DMS53 treated with DMSO at 0.1 percent for 48 hours (cell line): ENCODE data around the gene NRM.
A peak's percentile ranks its signal among the peaks of the same experiment; 100 is the strongest.
"Not testable (repeated sequence)": the region's sequence is repeated elsewhere in the genome, so short reads cannot be mapped to it uniquely, and the experiment has no call there.

Source experiments
- DNase-seq: peaks from one replicate; lab custom pipeline; 2025; ENCODE audit not compliant: unreplicated experiment; lab: John Stamatoyannopoulos, UW

NRM gene

DNA sequence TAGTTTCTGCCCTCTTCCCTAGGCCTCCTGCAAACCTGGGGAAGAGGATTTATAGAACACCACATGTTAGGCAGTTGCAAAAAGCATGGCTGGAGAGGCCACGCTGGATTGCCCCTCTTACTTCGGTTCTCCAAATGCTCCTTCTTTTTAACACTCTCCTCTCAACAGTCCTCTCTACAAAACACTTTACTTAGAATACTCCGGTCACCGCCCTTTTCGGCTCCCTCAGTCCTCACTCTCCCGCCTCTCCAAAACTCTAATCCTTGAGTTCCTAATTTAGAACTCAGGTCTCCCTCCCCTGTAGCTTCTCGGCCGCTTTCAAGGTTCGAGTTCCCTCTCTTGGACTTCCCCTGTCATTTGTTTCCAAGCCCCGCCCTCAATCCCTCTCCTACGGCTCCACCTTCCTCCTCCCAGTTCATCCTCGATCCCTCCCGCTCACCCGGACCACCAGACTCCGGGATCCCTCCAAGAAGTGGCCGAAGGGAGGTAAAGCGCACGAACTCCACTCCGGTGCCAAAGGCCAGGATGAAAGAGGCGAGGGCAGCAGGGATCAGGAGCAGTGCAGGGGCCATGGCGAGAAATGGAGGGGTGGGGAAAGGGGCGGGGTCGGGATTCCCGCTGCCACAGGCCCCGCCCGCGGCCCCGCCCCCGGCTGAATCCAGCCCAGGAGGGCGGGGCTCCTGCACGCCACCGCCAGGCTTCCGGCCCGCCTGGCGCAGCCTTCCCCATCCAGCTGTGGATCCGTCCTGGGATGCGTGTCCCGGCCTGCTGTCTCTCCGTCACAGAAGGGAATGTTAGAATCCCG lies at the start of gene NRM:
Gene NRM, minus strand, starts transcription at position 582 of the 805 bp plus-strand sequence. Its CDS starts 10 bp downstream, at position 572.
- DNase-seq: peak; percentile 77

DNA sequence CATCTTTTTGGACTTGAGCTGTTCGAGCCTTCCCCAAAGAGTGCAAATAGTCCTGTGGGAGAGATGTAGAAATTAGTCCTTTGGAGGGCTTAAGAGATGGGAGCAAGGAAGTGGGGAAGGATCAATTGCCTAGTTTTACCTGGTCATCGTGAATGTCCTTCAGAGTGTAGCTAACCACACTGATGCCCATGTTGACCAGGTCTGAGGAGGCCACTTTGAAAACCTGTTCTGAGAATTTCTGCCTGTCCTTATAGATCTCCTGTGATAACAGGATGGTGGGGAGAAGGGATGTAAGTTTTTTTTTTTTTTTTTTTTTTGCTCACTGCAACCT lies 49.7 kb upstream of the NRM start:
- DNase-seq: no peak

- no peak for DNase-seq
These were observed 47.7 kb upstream of the NRM start for GRCh38 chr6:30738532-30738931.

DNA sequence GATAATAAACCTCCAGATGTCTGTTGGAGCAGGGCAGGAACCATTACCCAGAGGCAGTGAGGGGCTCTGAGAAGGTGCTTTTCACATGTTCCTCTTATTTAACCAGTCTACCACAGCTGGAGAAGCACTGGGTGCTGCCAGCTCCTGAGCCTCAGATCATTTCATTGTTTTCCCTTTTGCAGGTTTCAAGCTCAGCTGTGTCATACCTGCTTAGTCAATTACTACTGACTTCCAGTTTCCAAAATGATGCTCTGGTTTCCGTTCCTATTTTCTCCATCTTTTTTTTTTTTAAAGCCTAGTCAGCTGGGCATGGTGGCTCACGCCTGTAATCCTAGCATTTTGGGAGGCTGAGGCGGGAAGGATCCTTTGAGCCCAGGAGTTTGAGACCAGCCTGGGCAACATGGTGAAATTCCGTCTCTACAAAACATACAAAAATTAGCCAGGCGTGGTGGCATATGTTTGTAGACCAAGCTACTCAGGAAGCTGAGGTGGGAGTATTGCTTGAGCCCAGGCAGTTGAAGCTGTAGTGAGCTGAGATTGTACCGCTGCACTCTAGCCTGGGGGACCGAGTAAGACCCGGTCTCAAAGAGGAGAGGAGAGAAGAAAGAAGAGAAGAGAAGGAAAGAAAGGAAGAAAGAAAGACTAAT lies 45.0 kb upstream of the NRM start:
- no peak for DNase-seq

DNA sequence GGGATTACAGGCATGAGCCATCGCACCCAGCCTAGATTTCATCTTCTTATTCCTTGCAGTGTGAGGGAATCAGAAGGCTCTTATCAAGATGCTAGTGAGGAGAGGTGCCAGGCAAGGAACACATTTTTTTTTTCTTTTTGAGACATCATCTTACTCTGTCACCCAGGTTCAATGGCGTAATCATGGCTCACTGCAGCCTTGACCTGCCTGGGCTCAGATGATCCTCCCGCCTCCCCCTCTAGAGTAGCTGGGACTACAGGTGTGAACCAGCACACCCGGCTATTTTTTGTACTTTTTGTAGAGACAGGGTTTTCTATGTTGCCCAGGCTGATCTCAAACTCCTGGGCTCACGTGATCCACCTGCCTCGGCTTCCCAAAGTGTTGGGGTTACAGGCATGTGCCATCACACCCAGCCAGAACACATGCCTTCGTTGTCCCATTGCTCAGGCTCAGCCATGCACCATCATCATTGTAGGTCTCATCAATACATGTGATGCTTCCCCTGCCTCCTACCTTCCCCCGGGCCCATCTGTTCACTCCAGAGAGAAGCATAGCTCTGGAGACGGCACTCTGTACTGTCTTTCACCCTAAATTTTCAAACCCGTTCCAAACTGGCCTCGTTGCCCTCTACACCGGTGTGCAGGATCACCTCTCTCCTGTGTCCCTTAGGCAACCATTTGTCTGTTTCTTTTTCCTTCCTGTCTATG lies 41.6 kb upstream of the NRM start:
- no peak for DNase-seq

GRCh38 chr6:30730601-30731435 lies 40.0 kb upstream of the NRM start:
- peak; percentile 92 for DNase-seq

DNA sequence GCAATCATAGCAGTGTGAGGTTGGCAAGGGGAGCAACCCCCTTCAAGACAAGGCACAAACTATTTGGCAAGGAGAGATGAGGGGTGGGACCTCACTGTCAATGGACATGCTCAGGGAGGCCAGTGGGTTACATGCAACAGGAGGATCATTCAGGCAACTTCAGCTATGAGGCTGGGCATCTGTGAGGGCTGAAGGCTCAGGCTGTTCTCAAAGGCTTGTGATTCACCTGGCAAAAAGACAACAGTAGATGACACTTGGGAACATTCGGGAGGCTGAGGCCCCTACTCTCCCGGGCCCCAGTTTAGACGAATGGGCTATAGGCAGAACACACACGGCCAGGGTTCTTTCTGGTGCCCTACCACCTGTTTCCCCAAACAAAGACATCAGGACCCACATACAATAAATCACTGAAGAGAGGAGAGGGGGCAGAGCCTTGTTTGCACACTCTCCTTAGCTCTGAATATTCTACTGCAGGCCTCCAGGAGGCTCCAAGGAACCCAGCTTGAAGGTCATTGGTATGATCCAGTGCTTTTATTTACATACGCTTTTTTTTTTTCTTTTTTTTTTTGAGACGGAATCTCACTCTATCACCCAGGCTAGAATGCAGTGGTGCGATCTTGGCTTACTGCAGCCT lies 37.3 kb upstream of the NRM start:
- DNase-seq: no peak

DNA sequence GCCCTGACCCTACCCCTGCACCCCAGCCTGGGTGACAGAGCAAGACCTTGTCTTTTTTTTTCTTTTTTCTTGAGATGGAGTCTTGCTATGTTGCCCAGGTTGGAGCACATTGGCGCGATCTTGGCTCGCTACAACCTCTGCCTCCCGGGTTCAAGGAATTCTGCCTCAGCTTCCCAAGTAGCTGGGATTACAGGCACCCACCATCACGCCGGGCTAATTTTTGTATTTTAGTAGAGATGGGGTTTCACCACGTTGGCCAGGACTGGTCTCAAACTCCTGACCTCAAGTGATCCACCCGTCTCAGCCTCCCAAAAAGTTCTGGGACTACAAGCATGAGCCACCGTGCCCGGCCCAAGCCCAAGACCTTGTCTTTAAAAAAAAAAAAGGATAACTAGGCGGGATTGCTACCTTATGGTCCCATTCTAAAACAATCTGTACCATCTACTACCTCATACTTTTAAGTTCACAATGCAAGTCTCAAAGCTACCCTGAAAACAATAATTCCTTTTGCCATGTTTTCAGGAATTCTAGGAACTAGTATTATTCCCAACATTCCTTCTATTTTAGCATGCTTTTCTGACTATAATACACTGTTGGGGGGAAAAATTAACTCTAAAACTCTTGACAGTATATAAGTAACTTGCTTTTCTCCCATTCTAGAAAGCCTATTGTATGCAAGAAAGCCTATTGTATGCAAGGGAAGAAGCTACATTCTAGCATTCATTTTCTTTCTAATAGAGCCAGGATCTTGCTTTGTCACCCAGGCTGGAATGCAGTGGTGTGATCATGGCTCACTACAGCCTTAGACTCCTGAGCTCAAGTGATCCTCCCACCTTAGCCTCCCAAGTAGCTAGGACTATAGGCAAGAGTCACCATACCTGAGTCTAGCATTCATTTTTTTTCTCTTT lies 36.0 kb upstream of the NRM start:
- DNase-seq: no peak

DNA sequence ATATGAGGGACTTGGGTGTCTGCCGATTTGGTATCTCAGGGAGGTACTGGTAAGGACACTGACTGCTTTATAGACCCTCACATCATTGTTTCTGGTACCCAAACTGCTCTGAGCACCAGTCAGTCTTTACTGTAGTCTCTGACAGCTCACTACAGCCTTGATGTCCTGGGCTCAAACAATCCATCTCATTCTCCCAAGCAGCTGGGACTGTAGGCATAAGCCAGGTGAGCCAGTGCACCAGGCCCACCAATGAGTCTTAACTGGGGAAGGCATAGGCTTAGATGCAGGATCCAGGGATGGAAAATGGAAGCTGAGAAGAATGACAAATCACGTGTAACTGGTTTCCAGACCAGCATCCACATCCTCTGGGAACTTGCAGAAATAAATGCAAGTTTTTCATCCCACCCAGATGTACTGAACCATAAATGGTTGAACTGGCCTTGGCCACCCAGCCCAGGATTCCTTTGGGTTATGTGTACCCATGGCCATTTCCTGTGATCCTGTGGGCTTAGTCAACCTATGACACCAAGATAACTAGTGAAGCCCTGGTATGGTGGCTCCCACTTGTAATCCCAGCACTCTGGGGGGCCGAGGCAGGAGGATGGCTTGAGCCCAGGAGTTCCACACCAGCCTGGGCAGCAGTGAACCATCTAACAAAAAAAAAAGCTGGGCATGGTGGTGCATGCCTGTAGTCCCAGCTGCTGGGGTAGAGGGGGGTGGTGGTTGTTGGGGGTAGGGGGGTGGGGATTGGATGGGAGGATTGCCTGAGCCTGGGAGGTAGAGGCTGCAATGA lies 35.1 kb upstream of the NRM start:
- no peak for DNase-seq

GRCh38 chr6:30724906-30725667 lies 34.3 kb upstream of the NRM start:
- DNase-seq: no peak

- not testable (repeated sequence) for DNase-seq
These were observed 33.3 kb upstream of the NRM start for GRCh38 chr6:30723843-30724741.

DNA sequence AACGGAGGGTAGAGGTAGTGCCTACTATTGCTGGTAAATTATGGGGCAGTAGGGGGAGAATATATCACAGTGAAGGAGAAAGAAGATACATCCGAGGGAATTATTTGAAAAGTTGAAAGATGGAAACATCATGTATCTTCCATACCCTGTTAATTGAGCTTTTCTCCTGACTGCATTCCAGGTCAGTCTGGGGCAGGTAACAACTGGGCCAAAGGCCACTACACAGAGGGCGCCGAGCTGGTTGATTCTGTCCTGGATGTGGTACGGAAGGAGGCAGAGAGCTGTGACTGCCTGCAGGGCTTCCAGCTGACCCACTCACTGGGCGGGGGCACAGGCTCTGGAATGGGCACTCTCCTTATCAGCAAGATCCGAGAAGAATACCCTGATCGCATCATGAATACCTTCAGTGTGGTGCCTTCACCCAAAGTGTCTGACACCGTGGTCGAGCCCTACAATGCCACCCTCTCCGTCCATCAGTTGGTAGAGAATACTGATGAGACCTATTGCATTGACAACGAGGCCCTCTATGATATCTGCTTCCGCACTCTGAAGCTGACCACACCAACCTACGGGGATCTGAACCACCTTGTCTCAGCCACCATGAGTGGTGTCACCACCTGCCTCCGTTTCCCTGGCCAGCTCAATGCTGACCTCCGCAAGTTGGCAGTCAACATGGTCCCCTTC lies 32.5 kb upstream of the NRM start:
- not testable (repeated sequence) for DNase-seq

- DNase-seq: peak; percentile 60
These were observed 31.7 kb upstream of the NRM start for GRCh38 chr6:30722280-30723112.

DNA sequence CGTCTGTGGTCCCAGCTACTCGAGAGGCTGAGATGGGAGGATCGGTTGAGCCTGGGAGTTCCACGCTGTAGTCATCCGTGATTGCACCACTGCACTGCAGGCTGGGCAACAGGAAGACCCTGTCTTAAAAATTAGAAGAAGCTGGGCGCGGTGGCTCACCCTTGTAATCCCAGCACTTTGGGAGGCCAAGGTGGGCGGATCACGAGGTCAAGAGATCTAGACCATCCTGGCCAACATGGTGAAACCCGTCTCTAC lies 31.2 kb upstream of the NRM start:
- DNase-seq: not testable (repeated sequence)

GRCh38 chr6:30721198-30722024 lies 30.6 kb upstream of the NRM start:
- peak; percentile 76 for DNase-seq
